HG03064 (cell line): Measurements from ENCODE around the gene RFX7.

Experiments used
- ATAC-seq: cut with Tn5 transposase; IDR thresholded peaks from one replicate; pipeline ENCODE4 v1.9.1; 2021; ENCODE audit warnings: low read depth; ENCODE audit not compliant: unreplicated experiment

Gene RFX7

DNA sequence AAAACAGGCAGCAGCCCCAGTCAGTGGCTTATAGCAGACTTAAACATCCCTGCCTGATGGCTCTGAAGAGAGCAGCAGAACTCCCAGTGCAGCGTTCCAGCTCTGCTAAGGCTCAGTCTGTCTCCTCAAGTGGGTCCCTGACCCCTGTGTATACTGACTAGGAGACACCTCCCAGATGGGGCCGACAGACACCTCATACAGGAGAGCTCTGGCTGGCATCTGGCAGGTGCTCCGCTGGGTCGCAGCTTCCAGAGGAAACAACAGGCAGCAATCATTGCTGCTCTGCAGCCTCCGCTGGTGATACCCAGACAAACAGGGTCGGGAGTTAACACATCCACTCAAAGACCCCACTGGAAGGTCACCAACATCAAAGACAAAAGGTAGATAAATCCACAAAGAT lies 93.5 kb downstream of the RFX7 start:
- no peak for ATAC-seq

DNA sequence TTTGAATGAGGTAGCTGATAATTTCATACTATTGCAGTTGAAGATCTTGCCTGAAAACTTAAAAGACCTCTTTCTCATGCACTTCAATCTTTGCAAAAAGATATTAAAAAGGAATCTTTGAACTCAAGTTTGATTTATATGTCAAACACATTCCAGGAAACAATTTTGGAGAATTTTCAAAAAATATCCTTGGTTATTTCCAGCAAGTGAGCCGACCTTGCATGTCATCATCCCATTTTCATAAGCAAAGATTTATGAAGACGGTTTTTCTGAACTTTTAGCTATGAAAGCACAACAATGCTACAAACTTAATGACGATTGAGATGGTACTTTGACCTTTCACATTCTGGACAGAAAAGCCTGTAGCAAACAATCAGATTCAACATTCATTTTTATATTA lies 95.6 kb downstream of the RFX7 start:
- ATAC-seq, result no peak

DNA sequence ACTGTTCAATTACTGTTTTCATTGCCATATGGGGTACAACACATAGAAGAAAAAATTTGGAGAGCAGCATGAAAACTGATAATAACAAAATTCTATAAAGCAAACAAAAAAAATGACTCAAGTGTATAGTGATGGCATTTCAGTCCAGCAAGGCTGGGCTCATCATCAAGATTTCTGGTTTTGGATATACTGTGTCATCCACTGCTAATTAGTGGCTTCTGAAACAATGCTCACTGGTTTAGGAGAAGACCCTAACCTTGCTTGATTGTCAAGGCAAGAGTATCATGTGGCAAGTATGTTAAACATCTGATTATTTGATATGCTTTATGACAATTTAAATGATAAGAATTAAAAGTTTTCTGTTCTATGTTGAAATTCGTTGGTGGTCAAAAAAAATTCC lies 96.9 kb downstream of the RFX7 start:
- no peak for ATAC-seq

DNA sequence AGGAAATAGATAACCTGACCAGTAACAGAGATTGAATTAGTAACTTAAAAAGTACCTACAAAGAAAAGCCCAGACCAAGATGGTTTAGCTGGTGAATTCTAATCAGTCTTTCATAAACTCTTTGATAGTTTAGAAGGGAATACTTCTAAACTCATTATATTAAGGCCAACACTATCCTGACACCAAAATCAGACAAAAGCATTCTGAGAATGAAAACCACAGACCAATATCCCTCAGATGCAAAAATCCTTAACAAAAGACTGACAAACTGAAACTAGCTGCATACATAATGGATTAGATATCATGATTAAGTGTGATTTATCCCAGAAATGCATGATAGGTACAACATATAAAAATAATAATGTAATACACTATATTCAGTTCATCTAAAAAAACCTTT lies 115.6 kb downstream of the RFX7 start:
- no peak for ATAC-seq

DNA sequence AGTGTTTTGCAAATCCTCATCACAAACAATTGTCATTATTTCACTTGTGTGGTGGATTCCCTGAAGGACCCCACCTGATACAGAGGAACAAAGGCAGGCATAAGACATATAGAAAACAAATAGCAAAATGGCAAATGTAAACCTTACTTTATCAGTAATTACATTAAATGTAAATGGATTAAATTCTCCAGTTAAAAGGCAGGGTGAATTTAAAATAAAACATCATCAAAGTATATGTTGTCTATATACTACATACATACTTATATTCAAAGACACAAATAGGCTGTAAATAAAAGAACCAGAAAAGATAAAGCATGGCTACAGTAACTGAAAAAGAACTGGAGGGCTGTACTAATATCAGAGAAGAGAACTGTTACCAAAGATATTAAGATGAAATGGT lies 117.3 kb downstream of the RFX7 start:
- no peak for ATAC-seq

DNA sequence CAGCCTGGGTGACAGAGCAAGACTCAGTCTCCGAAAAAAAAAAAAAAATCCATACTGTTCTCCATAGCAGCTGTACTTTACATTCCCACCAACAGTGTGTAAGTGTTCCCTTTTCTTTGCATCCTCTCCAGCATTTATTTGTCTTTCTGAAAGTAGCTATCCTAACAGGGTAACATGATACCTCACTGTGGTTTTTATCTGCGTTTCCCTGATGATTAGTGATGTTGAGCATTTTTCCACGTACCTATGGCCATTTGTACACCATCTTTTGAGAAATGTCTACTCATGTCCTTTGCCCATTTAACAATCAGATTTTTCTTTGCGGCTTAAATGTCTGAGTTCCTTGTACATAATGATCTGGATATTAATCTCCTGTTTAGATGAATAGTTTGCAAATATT lies 119.3 kb downstream of the RFX7 start:
- ATAC-seq, result no peak

DNA sequence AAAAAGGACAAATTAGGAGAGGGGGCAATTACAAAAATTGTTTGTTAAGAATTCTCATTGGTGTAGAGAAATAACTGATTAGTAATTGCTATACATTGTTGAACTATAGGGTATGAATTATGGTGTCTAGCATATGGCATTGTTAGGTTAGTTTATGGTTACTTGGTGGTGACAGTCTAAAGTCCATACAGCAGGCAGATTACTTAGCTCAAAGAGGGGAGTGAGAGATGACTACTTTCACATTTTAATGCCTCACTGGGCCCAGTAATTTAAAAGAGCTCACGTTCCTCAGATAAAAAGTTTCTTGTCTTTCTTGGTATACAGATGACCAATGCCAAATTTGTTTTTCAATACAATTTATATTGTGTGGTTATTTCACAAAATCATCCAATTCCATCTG lies 137.8 kb downstream of the RFX7 start:
- no peak for ATAC-seq

DNA sequence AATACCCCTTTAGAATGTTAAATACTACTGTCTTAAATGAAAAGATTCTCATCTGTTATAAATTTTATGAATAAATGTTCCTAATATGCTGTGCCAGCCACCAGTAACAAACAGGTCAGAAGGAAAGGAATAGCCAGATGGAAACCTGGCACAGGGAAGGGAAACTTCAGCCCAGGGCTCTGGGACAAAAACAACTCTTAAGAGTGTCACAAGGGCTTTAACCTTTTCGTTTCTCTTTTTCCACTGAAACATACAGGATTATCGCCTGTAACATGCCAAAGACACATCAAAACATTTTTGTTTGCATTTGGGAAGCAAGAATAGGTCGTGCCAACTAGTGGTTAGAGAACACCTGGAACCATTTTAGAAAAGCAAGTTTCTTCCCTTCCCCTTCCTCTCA lies 141.2 kb downstream of the RFX7 start:
- ATAC-seq, result no peak

DNA sequence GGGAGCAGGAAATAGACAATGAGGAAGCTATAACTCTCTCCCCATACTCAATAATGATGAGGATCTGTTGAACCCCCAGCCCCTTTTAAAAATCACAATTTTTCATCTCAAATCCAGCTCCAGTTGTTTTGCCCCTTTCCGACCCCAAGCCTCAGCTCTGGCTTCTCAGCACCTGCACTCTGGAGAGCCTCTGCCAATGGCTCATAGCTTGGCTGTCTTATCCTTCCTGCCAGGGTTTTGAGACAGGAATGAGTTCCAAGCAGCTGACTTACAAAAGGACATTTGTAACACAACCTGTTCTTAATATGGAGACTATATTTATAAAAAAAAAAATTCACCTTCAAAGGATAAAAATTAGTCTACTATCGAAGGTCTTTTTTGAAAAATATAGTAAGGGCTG lies 144.4 kb downstream of the RFX7 start:
- ATAC-seq, result no peak

DNA sequence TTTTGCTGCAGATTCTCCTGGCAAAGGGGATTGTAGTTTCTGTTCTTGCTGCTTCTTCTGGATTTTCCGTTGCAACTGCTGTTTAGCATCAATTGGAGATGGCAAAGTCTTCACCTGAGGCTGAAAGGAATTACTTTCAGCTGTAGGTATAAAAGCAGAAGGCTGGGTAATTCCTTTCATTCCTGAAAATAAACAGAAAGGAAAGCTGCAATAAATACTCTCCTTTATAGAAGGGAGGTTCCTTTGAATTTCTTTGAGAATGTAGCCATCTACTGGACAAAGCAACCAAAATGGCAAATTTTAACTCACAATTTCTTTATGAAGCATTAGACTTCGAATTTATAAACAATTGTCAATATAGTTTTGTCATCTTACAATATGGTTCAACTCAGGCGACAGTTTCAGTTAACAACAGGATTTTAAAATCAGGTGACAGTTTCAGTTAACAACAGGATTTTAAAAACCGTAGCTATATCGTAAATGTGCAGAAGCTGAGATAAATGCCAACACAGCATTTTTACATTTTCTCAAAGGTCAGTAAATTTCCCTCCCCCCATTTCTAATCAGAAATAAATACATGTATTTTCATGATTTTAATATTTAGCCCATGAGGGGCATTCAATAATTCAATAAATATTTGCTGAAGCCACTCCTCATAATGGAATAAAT lies 145.3 kb downstream of the RFX7 start:
- ATAC-seq, result no peak

DNA sequence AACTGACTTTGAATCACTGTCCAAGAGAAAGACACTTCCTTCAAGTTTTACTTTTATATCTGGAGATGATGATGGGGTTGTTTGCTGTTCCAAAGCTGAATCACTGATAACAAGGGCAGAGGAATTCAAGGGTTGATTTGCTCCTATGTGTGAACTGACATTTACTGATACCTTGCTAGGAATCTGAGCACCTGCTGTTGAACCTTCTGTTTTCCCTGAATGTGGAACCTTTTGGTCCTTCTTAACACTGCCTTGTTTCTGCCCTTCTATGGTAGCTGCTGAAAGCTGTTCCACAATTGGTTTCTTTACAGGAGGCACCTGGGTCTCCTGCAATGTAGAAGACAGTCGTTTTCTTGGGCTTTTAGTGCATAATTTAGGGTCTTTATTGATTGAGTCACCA lies 148.3 kb downstream of the RFX7 start:
- ATAC-seq, result no peak

DNA sequence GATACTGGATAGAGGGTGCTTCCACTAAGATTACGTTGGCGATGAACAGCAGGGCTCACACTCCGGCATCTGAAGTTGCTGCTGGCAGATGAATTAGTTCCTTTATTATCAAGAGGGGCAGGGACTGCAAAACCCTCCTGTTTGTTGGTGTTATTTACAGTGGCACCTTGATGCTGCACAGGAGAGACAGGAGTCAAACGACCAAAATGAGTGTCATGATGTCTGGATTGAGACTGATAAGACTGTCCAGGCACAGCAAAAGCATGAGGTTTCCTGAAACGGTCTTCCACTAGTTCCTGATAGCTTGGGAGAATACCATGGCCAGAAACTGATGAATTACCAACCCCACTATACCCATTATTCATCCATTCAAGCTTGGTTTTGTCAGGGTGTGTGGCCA lies 149.5 kb downstream of the RFX7 start:
- no peak for ATAC-seq

DNA sequence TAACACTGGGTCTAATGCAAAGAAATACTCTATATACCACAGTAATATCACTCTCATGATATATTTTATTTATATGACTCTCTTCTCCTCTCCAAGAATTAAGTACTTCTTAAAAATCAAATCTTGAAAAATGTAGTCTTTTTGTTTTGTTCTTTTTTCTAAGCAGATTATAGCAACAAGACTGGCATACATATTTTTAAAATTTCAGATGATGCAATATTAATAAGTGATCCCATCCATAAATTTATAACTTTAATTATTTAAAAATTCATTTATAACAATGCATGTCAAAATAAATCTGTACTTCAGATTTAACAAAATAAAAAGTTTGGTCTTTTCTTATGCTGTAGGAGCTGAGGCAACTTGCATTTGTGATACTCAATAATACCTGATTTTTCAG lies 155.3 kb downstream of the RFX7 start:
- ATAC-seq, result no peak

DNA sequence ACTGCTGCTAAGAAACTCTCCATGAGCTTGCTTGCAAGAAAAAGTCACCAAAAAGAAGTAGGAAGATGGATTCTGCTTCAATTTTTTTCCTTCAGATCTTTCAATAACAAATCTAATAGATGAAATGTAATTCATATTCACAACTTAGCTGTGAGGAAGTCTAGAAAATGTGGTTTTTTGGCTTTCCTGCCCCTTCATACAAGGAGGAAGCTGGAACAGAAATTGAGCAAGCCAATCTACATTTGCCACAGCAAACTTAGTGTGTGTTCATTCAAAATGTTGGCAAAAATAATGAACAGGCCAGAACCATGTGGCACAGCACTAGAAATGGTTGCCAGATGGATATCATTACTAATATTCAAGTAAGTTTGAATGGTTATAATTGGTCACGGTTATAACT lies 157.1 kb downstream of the RFX7 start:
- ATAC-seq, result no peak

DNA sequence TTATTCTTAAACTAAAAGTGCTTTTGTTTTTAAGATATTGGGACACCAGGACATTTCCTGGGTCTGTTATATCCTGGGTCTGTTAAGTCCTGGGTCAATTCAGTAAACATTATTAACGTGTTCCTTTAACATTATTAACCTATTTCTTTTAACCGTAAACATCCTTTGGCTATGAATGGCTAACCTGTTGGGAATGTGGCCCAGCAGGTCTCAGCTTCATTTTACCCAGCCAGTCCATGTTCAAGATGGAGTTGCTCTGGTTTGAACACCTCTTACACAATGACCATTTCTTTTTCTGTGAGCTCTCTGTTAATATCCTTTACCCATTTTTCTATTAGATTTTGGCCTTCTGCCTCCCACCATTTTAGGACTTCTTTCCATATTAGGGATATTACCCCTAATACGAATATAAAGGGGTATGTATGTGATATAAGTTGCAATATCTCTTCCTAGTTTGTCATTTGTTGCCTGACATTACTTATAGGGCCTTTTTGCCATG lies 161.4 kb downstream of the RFX7 start:
- ATAC-seq, result no peak

DNA sequence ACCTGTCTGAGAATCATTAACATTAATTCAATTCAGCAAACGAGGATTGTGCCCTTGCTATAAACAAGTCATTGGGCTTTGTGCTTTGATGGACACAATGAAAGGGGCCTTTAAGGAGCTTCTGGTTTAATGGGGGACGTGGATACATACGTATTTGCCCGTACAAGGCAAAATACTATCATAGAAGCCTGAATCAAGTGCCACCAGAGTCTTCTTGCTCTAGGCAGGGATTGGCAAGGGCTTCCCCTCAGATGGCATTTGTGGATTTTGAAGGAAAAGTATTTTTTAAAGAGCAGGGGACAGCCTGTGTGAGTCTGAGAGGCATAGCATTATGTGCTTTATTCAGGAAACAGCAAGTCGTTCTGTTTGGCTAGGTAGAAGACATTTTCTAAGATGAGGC lies 166.6 kb downstream of the RFX7 start:
- ATAC-seq, result no peak

DNA sequence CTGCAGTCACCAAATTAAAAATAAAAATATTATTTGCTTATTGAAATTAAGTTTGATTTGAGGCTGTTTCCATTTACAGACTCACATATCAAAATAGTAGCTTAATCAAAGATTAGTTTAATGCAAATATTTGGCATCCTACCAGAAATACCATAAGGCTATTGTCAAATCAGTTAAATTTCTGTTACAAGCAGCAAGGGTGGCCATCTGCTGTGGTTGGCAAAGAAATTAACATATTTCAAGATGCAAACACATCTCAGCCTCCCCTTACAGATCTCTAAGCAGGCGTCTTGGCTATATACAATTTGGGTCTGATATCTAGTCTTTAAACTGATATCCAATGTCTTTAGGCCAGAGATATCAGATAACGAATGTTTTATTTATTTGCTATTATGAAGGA lies 167.0 kb downstream of the RFX7 start:
- ATAC-seq, result no peak

DNA sequence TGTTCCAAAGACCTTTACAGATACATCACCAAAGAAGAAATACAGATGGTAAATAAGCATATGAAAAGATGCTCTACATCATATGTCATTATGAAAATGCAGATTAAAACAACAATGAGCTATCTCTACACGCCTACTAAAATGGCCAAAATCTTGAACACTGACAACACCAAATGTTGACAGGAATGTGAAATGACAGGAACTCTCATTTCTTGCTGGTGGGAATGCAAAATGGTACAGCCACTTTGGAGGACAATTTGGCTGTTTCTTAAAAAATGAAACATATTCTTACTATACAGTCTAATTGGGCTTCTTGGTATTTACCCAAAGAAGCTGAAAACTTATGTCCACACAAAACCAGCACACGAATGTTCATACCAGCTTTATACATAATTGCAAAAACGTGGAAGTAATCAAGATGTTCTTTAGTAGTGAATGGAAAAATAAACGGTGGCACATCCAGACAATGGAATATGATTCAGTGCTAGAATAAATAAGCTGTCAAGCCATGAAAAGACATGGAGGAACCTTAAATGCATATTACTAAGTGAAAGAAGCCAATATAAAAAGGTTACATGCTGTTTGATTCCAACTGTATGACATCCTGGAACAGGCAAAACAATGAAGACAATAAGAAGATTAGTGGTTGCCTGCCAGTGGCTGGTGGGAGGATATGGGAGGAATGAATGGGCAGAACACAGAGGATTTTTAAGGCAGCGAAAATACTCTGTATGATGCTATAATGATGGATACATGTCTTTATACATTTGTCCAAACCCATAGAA lies 169.0 kb downstream of the RFX7 start:
- no peak for ATAC-seq

DNA sequence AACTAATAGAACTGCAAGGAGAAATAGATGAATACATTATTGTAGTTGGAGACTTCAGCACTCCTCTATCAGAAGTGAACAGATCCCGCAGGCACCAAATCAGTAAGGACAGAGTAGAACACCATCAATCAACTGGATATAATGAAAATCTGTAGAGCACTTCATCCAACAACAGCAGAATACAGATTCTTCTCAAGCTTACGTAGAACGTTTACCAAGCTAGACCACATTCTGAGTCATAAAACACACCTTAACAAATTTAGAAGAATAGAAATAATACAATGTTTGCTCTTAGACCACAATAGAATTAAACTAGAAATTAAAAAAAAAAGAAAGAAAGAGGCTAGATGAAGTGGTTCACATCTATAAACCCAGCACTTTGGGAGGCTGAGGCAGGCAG lies 179.5 kb downstream of the RFX7 start:
- no peak for ATAC-seq

DNA sequence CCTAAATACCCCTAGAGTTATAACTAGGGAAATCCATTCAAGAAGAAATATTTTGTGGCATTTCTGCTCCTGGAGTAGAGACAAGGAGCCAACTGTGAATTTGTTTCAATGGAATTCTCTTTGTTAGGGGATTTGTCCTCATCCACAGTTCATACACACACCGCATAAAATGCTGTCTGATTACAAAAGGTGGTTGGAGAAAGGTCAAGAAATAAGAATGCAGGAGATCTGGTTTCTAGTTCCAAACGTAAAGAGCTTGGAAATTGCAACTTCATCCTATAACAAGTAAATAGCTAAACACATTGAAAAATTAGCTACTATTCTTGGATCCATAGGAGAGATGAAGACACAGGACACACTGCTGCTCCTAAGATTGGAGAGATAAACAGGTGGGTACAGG lies 184.0 kb downstream of the RFX7 start:
- no peak for ATAC-seq

DNA sequence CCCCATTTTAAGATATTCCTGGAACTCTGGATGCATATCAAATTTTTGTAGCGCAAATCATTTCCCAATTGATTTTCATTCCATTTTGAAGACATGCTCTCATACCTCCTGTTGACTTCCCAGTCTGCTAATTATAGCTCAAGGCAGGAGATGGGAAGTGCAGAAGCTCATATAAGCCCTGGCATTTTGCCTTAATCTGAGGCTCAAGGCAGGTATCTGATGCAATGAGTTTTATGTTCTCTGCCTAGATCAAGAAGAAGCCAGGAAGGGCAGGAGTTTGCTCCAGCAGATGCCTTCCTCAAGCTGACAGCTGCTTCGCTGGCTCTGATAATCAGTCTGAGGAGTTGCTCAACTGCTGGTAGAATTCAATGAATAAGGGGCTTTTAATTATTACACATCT lies 184.7 kb downstream of the RFX7 start:
- ATAC-seq, result no peak

DNA sequence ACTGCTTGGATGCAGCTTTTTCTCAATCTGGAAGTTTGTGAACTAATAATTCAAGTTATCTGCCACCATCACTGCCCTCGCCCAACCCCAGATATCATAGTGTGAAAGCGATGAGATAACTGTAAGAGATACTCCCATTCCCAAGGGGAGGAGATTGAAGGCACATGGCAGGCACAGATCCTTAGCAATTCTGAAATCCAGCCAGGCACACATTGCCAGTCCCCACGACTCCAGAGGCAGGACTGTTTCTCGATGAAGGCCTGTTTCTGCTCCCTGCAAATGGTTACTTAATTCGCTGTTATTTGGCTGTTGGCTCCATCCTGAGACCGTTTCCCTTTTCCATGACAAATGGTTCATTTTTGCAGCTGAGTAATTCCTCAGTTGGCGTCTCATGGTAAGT lies 187.1 kb downstream of the RFX7 start:
- ATAC-seq, result no peak
